PC-9 (cell line): ENCODE results near the gene TRIM7.

Source experiments
- CTCF ChIP-seq: fragments of 200-600 bp; sonication (generic); conservative IDR thresholded peaks from 2 replicates; pipeline ENCODE4 v1.6.1; 2017; ENCODE audit warnings: mixed run types, antibody characterized with exemption, mild to moderate bottlenecking, moderate library complexity
- EZH2 ChIP-seq: fragments of 200-600 bp; sonication (generic); IDR thresholded peaks from 2 replicates; pipeline ENCODE4 v1.8.0; 2017; ENCODE audit warnings: antibody characterized with exemption, low read depth

- TF ChIP-seq CTCF (peak; percentile 52; the same call in 1 of the 2 replicates), EZH2 (no peak)
Observed at GRCh38 chr5:181187500-181188213, 17.3 kb downstream of the TRIM7 start.
